Loucy (cell line): Measurements from ENCODE around the gene GTF2F2.

Source experiments
- CTCF ChIP-seq: fragments of 200-600 bp; sonication (generic); conservative IDR thresholded peaks from 2 replicates; pipeline ENCODE4 v1.5.1; 2014; ENCODE audit warnings: mild to moderate bottlenecking, antibody characterized with exemption, low read length
- EZH2phosphoT487 ChIP-seq: fragments of 200-600 bp; IDR thresholded peaks from 2 replicates; pipeline ENCODE4 v1.6.1; 2018; ENCODE audit warnings: antibody characterized with exemption, mild to moderate bottlenecking, moderate library complexity, borderline replicate concordance

- TF ChIP-seq CTCF (no peak), EZH2phosphoT487 (no peak)
These were observed 102.2 kb downstream of the GTF2F2 start for GRCh38 chr13:45222516-45222915.
